SK-N-SH treated with all-trans-retinoic acid at 6 μM for 48 hours (cell line): ENCODE measurements around the gene ERN1.

Experiments
- ATAC-seq: fragments of 200-7000 bp; cut with Tn5 transposase; 3 replicates; pipeline ENCODE4 v1.9.1; 2020; ENCODE audit warnings: mild to moderate bottlenecking, moderate library complexity
- ARNTL ChIP-seq: fragments of 450-650 bp; formaldehyde crosslinking; IDR thresholded peaks from 2 replicates; pipeline ENCODE4 v1.5.0; 2020; ENCODE audit warnings: low read depth, mild to moderate bottlenecking, moderate library complexity, borderline replicate concordance
- BACH2 ChIP-seq: fragments of 250-450 bp; sonication (Bioruptor Pico); IDR thresholded peaks from 2 replicates; pipeline ENCODE4 v1.9.0; 2021; ENCODE audit warnings: mild to moderate bottlenecking, borderline replicate concordance
- CREB5 ChIP-seq: fragments of 250-450 bp; sonication (Bioruptor Pico); IDR thresholded peaks from 2 replicates; pipeline ENCODE4 v1.5.1; 2020; ENCODE audit warnings: low read depth, mild to moderate bottlenecking, moderate library complexity
- CSDC2 ChIP-seq: fragments of 250-450 bp; sonication (Bioruptor Pico); IDR thresholded peaks from 2 replicates; pipeline ENCODE4 v1.5.0; 2020; ENCODE audit warnings: mild to moderate bottlenecking, moderate library complexity
- CSRNP3 ChIP-seq: fragments of 250-450 bp; sonication (Bioruptor Pico); IDR thresholded peaks from 2 replicates; pipeline ENCODE4 v1.5.1; 2021; ENCODE audit warnings: mild to moderate bottlenecking, moderate library complexity
- ESRRG ChIP-seq: fragments of 250-450 bp; sonication (Bioruptor Pico); IDR thresholded peaks from 2 replicates; pipeline ENCODE4 v1.6.1; 2021; ENCODE audit warnings: mild to moderate bottlenecking
- GLIS3 ChIP-seq: fragments of 250-450 bp; sonication (Bioruptor Pico); IDR thresholded peaks from 2 replicates; pipeline ENCODE4 v1.5.0; 2020; ENCODE audit warnings: mild to moderate bottlenecking, moderate library complexity
- ISL1 ChIP-seq: fragments of 250-450 bp; sonication (Bioruptor Pico); IDR thresholded peaks from 2 replicates; pipeline ENCODE4 v2.1.2; 2022; ENCODE audit warnings: mild to moderate bottlenecking, moderate library complexity
- OSR1 ChIP-seq: fragments of 250-450 bp; sonication (Bioruptor Pico); IDR thresholded peaks from 2 replicates; pipeline ENCODE4 v1.8.0; 2022; ENCODE audit warnings: moderate library complexity, mild to moderate bottlenecking, inconsistent platforms
- PATZ1 ChIP-seq: fragments of 250-450 bp; sonication (Bioruptor Pico); IDR thresholded peaks from 2 replicates; pipeline ENCODE4 v1.8.0; 2020; ENCODE audit warnings: mild to moderate bottlenecking, moderate library complexity, borderline replicate concordance
- PPARA ChIP-seq: fragments of 250-450 bp; sonication (Bioruptor Pico); IDR thresholded peaks from 2 replicates; pipeline ENCODE4 v1.5.0; 2020; ENCODE audit warnings: mild to moderate bottlenecking, borderline replicate concordance
- RARB ChIP-seq: fragments of 250-450 bp; sonication (Bioruptor Pico); IDR thresholded peaks from 2 replicates; pipeline ENCODE4 v1.8.0; 2021; ENCODE audit warnings: mild to moderate bottlenecking, moderate library complexity
- SNAI2 ChIP-seq: fragments of 250-450 bp; sonication (Bioruptor Pico); IDR thresholded peaks from 2 replicates; pipeline ENCODE4 v1.5.0; 2020; ENCODE audit warnings: mild to moderate bottlenecking, moderate library complexity
- TCF4 ChIP-seq: fragments of 250-450 bp; sonication (Bioruptor Pico); IDR thresholded peaks from 2 replicates; pipeline ENCODE4 v1.8.0; 2021; ENCODE audit warnings: mild to moderate bottlenecking, moderate library complexity, borderline replicate concordance
- TOX ChIP-seq: fragments of 250-450 bp; sonication (Bioruptor Pico); IDR thresholded peaks from 2 replicates; pipeline ENCODE4 v1.8.0; 2021; ENCODE audit warnings: mild to moderate bottlenecking, moderate library complexity, borderline replicate concordance
- TSHZ2 ChIP-seq: fragments of 250-450 bp; sonication (Bioruptor Pico); IDR thresholded peaks from 2 replicates; pipeline ENCODE4 v1.5.0; 2020; ENCODE audit warnings: mild to moderate bottlenecking, moderate library complexity
- ZC3H10 ChIP-seq: fragments of 250-450 bp; sonication (Bioruptor Pico); IDR thresholded peaks from 2 replicates; pipeline ENCODE4 v1.5.1; 2021; ENCODE audit warnings: mild to moderate bottlenecking, moderate library complexity
- ZFP30 ChIP-seq: fragments of 450-650 bp; formaldehyde crosslinking; IDR thresholded peaks from 2 replicates; pipeline ENCODE4 v1.5.0; 2022; ENCODE audit warnings: mild to moderate bottlenecking, moderate library complexity
- ZNF565 ChIP-seq: fragments of 450-650 bp; formaldehyde crosslinking; conservative IDR thresholded peaks from 2 replicates; pipeline ENCODE4 v1.5.0; 2020; ENCODE audit warnings: low read depth, mild to moderate bottlenecking, moderate library complexity
- ZNF70 ChIP-seq: fragments of 450-650 bp; formaldehyde crosslinking; IDR thresholded peaks from 2 replicates; pipeline ENCODE4 v1.5.0; 2020; ENCODE audit warnings: mild to moderate bottlenecking, moderate library complexity
- ZNF8 ChIP-seq: fragments of 450-650 bp; formaldehyde crosslinking; IDR thresholded peaks from 2 replicates; pipeline ENCODE4 v1.5.0; 2020; ENCODE audit warnings: mild to moderate bottlenecking, moderate library complexity

The ERN1 gene

GRCh38 chr17:64061178-64061898 lies 68.6 kb downstream of the ERN1 start:
- ATAC-seq = no peak
- TF ChIP-seq SNAI2 (CRISPR knock-in tag) (no peak), CSRNP3 (no peak), ZNF70 (CRISPR knock-in tag) (no peak), PPARA (no peak), ARNTL (no peak), TSHZ2 (no peak), RARB (CRISPR knock-in tag) (no peak), BACH2 (CRISPR knock-in tag) (no peak), ESRRG (no peak), CREB5 (CRISPR knock-in tag) (no peak), OSR1 (no peak), ZNF8 (CRISPR knock-in tag) (no peak), CSDC2 (no peak), TCF4 (CRISPR knock-in tag) (no peak), ZC3H10 (no peak), TOX (CRISPR knock-in tag) (no peak), ZFP30 (CRISPR knock-in tag) (no peak)

GRCh38 chr17:64060331-64060730 lies 69.6 kb downstream of the ERN1 start:
- no peak for TF ChIP-seq PATZ1 (CRISPR knock-in tag)
- no peak for TF ChIP-seq ZNF565 (CRISPR knock-in tag)
- TF ChIP-seq RARB (CRISPR knock-in tag) = no peak
- no peak for TF ChIP-seq GLIS3 (CRISPR knock-in tag)
- TF ChIP-seq SNAI2 (CRISPR knock-in tag) = no peak
- TF ChIP-seq ESRRG = no peak
- TF ChIP-seq PPARA = no peak
- TF ChIP-seq ZC3H10 = no peak
- no peak for TF ChIP-seq BACH2 (CRISPR knock-in tag)
- no peak for TF ChIP-seq ISL1 (CRISPR knock-in tag)
- TF ChIP-seq ZFP30 (CRISPR knock-in tag) = no peak
- TF ChIP-seq ARNTL = no peak
- no peak for TF ChIP-seq CSRNP3
- no peak for TF ChIP-seq CSDC2
- TF ChIP-seq TSHZ2 = no peak
- TF ChIP-seq, all 23 proteins: peak for 0
- ATAC-seq = no peak
